Ovary (tissue), 3 donors: ENCODE measurements around the gene ZFP3.
"Not testable (repeated sequence)": the region's sequence is repeated elsewhere in the genome, so short reads cannot be mapped to it uniquely, and the experiment has no call there.

Experiments used
- CTCF ChIP-seq, 3 donors: fragments of 450-650 bp in 2 of 3; fragments of 200-600 bp in 1 of 3; IDR thresholded peaks; one replicate each; pipeline versions ENCODE4 v1.5.1 to v1.8.0; 2016 to 2022; ENCODE audit warnings: antibody characterized with exemption in 3 of 3, mild to moderate bottlenecking in 1 of 3
- EP300 ChIP-seq: sonication (generic); formaldehyde crosslinking; IDR thresholded peaks from one replicate; pipeline ENCODE4 v1.6.1; 2017; ENCODE audit warnings: antibody characterized with exemption
- POLR2A ChIP-seq: fragments of 450-650 bp; IDR thresholded peaks from one replicate; pipeline ENCODE4 v1.6.1; 2017; ENCODE audit warnings: antibody characterized with exemption, mild to moderate bottlenecking, moderate library complexity
- donor health status: DM: no; HTN: no; CAD: no.

DNA sequence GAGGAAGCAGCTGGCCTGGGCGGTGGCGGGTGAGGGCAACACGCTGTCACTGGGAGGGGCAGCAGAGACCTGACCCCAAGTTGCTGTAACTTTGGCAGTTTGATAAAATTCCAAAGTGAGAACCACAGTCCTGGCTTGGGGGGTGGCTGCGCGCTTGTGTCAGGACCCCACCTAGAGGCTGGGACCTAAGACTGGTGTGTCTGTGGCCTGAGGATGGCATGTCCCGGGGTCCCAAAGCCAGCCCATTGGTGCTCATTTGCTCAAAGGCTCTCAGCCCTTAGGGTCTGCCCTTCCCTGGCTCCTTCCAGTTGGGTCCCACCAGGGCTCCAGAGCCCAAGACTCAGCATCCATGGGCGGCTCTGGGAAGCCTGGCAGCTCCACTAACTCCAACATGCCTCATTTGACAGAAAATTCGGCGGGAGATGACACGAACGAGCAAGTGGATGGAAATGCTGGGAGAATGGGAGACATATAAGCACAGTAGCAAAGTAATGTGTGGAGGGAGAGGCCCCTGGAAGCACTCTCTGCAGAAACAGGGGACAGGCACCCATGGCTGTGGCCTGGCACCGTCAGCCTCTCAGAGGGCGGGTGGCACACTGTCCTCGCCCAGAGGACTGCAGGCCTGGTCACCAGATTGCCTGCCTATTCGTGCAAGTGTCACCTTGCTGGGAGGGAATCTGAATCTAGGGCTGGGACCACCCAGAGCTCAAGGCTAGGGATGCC lies 54.4 kb downstream of the ZFP3 start:
- not testable (repeated sequence) for TF ChIP-seq CTCF (IDR thresholded peaks at IDR 0.05); POLR2A; EP300
